ENCODE measurements around the gene CALB2.
"Not testable (repeated sequence)": the region's sequence is repeated elsewhere in the genome, so short reads cannot be mapped to it uniquely, and the experiment has no call there.

Gene CALB2

GRCh38 chr16:71352963-71353460, 5.5 kb upstream of the CALB2 start:
- DNase-seq (ENCODE audit: low spot score) = no peak

- no peak for DNase-seq (ENCODE audit: low spot score)
Observed at GRCh38 chr16:71353736-71354135, 4.8 kb upstream of the CALB2 start.

- no peak for DNase-seq (ENCODE audit: low spot score)
Observed at GRCh38 chr16:71354156-71354555, 4.4 kb upstream of the CALB2 start.

DNA sequence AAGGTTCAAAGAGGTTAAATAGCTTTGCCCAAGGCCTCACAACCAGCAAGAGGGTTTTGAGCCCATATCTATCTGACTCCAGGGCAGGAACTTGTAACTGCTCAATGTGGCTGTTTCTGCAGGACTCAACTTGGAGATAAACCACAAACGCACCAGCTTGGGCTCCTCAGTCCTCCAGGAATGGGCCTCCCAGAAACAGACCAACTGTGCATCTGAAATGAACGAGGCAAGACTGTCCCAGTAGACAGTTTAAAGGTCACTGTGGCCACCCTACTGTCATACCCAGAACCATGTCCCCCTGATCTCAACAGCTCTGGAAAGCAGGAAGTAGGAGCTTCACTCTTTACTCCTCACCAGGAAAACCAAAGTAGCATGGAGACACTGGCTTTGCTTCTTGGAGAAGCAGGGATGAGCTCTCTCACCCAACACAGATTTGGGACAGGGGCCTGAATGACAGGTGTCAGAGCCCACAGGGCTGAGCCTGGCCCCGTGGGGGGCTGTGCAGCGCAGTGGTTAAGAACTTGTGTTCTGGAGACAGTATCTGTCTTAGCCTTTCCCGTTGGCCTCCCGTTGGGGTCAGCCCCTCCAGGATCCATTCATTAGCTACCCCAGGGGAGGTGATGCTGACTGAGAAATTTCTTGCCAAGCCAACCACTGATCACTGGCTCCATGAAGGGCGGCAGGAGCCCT, 2.3 kb upstream of the CALB2 start:
- DNase-seq (ENCODE audit: low spot score) = no peak

- not testable (repeated sequence) for DNase-seq (ENCODE audit: low spot score)
Observed at GRCh38 chr16:71356936-71357335, 1.6 kb upstream of the CALB2 start.

- no peak for DNase-seq (ENCODE audit: low spot score)
Observed at GRCh38 chr16:71357681-71358080, 842 bp upstream of the CALB2 start.

- no peak for DNase-seq (ENCODE audit: low spot score)
Observed at GRCh38 chr16:71359431-71359830, 908 bp downstream of the CALB2 start.

GRCh38 chr16:71360378-71360777, 1.9 kb downstream of the CALB2 start:
- DNase-seq (ENCODE audit: low spot score) = no peak

GRCh38 chr16:71364133-71364681, 5.7 kb downstream of the CALB2 start:
- no peak for DNase-seq (ENCODE audit: low spot score)

- no peak for DNase-seq (ENCODE audit: low spot score)
Observed at GRCh38 chr16:71365021-71365420, 6.5 kb downstream of the CALB2 start.

- DNase-seq (ENCODE audit: low spot score) = no peak
Observed at GRCh38 chr16:71367241-71367976, 8.9 kb downstream of the CALB2 start.

DNA sequence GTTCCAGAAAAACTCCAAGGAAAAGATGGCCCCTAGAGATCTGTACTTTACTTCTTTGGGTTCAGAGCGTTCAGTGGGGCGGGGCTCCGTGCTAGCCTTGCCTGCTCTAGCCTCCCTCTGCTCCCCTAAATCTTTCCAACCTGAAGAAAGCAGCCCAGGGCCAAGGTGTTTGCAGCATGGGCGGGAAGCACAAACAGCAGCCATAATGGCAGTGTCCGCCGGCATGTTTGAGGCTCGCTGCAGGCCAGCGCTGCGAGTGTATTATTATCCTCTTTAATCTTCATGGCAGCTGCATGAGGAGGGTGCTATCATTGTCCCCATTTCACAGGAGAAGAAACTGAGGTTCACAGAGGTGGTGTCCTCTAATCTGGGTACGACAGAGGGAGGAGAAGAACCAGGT, 10.4 kb downstream of the CALB2 start:
- no peak for DNase-seq (ENCODE audit: low spot score)

DNA sequence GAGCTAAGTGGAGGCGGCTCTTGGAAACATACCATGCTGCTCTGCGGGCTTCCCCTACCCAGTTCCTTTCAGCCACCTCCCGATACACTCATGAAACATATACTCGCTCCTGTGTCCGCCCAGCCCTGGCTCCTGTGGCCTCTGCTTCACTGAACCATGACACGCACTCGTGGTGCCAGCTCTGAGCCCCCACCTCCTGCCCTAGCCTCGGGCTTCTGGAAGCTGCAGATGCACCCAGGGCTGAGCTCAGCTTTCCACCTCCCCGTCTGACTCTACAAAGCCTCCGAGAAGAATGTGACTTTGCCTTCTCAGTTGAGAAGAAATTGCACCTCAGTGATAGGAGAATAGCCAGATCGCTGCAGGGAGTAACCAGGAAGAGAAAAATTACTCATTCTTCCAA, 11.0 kb downstream of the CALB2 start:
- DNase-seq (ENCODE audit: low spot score) = no peak

DNA sequence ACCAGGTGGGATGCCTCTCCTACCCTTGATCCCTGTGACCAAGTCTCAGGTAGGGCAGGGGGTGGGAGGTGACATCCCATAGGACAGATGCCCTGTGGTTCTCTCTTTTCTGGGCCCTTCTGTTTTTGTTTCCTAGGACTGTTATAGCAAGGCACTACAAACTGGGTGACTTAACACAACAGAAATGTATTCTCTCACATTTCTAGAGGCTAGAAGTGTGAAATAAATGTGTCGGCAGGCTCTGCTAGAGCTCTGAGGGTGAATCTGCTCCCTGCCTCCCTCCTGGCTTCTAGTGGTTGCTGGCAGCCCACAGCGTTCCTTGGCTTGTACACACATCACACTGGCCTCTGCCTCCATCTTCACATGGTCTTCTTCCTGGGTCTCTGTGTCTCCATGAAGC, 12.7 kb downstream of the CALB2 start:
- DNase-seq (ENCODE audit: low spot score) = no peak

DNA sequence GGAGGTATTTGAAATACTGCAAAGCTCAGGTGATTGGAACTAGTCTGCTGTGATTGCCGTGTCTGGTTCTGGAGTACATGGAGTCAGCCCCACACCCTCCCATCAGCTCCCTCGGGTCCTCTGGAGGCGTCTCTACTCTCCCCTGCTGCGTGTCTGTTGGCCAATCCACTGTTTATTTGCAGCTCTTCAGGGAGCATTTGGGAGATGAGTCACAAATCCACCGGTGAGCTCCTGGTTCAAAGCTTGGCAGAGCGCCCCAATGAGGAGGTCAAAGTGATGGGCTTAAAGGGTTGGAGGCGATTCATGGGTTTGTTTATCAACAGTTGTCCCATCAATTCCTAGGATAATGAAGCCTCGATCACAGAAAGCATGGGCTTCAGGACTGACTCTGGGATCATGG, 14.6 kb downstream of the CALB2 start:
- DNase-seq (ENCODE audit: low spot score) = no peak

GRCh38 chr16:71376465-71377157, 18.1 kb downstream of the CALB2 start:
- no peak for DNase-seq (ENCODE audit: low spot score)

DNA sequence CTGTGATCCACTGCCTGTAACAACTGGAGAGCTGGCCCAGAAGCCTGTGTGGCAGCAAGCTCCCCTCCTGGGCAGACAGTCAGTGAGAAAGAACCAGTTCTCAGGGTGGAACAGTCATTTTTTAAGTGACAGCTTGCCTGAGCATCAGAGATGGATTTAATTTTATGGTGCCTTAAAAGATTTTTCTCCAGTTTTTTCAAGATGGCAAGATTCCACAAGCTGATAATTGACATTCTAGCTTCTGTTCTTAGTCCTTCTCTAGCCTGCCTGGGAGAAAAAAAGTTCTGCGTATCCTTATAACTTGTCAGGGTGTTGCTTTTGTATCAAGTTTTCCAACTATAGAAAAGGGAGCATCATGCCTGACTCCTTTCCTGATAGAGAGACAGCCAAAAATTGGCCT, 21.2 kb downstream of the CALB2 start:
- DNase-seq (ENCODE audit: low spot score) = no peak

- no peak for DNase-seq (ENCODE audit: low spot score)
Observed at GRCh38 chr16:71380831-71381230, 22.3 kb downstream of the CALB2 start.

GRCh38 chr16:71383054-71383773, 24.7 kb downstream of the CALB2 start:
- DNase-seq (ENCODE audit: low spot score) = no peak

- DNase-seq (ENCODE audit: low spot score) = no peak
Observed at GRCh38 chr16:71384073-71384724, 25.7 kb downstream of the CALB2 start.

DNA sequence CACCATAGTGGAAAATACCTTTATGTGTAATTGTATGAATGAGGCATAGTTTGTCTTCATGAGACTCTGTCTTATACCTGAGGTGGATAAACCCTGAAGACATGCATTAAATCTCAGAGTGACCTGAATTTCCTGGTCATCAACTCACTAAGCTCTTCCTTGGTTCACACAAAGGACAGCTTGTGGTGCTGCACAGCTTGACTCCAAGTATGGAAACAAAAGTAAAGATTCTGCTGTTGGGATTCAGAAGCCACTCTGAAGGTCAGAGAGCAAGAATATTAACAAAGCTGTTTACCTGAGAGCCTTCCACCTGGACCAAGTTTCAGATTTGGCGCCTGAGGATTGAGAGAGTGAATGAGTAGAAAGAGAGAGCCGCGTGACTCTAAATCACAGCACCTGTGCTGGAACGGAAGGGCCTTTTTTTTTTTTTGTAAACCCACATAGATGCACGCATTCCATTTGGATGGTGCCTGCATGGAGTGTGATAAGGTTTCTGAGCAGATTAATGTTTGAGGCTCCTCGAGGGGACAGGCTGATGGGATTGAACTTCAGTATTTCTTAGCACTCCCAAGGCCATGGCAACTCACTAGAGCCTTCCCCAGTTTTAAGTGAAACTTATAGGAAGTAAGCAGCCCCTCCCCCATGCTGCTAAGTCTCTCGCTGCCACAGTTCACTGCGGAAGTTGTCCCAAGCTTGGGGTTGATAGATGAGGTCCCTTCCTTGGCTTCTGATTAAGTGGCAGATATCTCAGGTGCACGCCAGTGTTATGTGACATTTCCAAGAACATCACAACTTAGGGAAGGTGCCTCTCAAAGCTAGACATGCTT, 28.7 kb downstream of the CALB2 start:
- no peak for DNase-seq (ENCODE audit: low spot score)
